ENCODE measurements around the gene AIPL1.
A peak's percentile ranks its signal among the peaks of the same experiment; 100 is the strongest.

AIPL1 gene

GRCh38 chr17:6422654-6423241 is 12.2 kb downstream of the AIPL1 start:
- ChIA-PET CTCF (interaction anchor here (0.7 to 19.7 kb wide), 11 partner anchors 12 to 1174 kb away, joined by 3 to 280 read pairs (median 6); partner anchors contain the start of genes AIPL1, C1QBP and NLRP1), POLR2A (no interaction called here)
- TF ChIP-seq CTCF (IDR thresholded peaks at IDR 0.05; ENCODE audit: insufficient read depth, low read length, missing control alignments), result no peak
- H3K4me3 ChIP-seq (ENCODE audit: low read depth, low read length), result no peak overlapping the region
- no peak for DNase-seq (ENCODE audit: low read depth, low spot score)

- TF ChIP-seq CTCF (IDR thresholded peaks at IDR 0.05; ENCODE audit: insufficient read depth, low read length, missing control alignments), result peak; percentile 85
- CTCF ChIA-PET, result interaction anchor here (0.6 to 19.7 kb wide), 16 partner anchors 9 to 1173 kb away, joined by 3 to 280 read pairs (median 4); partner anchors contain the start of genes AIPL1, C1QBP and NLRP1
- POLR2A ChIA-PET, result no interaction called here
- H3K4me3 ChIP-seq (ENCODE audit: low read depth, low read length), result no peak overlapping the region
- DNase-seq (ENCODE audit: low read depth, low spot score), result no peak
Measured at GRCh38 chr17:6421700-6422604, 13.0 kb downstream of the AIPL1 start.

- CTCF ChIA-PET, result interaction anchor here (1.2 to 19.7 kb wide), 5 partner anchors 11 to 835 kb away, joined by 4 to 280 read pairs (median 57); partner anchors contain the start of genes AIPL1 and NLRP1
- DNase-seq (ENCODE audit: low read depth, low spot score), result no peak
- peak; percentile 48 for TF ChIP-seq CTCF (IDR thresholded peaks at IDR 0.05; ENCODE audit: insufficient read depth, low read length, missing control alignments)
- no peak overlapping the region for H3K4me3 ChIP-seq (ENCODE audit: low read depth, low read length)
- POLR2A ChIA-PET, result no interaction called here
Measured at GRCh38 chr17:6420173-6420641, 14.7 kb downstream of the AIPL1 start.

GRCh38 chr17:6415616-6416015 is 19.3 kb downstream of the AIPL1 start:
- TF ChIP-seq CTCF (IDR thresholded peaks at IDR 0.05; ENCODE audit: insufficient read depth, low read length, missing control alignments), result no peak
- POLR2A ChIA-PET, result no interaction called here
- CTCF ChIA-PET, result interaction anchor here (0.9 to 19.7 kb wide), 2 partner anchors 12 to 822 kb away, joined by 3 to 280 read pairs; no protein-coding TSS in a partner anchor
- H3K4me3 ChIP-seq (ENCODE audit: low read depth, low read length), result no peak overlapping the region
- DNase-seq (ENCODE audit: low read depth, low spot score), result no peak

- ChIA-PET POLR2A (no interaction called here), CTCF (interaction anchor here (1.2 to 19.7 kb wide), 9 partner anchors 9 to 830 kb away, joined by 4 to 280 read pairs (median 5); no protein-coding TSS in a partner anchor)
- H3K4me3 ChIP-seq (ENCODE audit: low read depth, low read length), result no peak overlapping the region
- peak; percentile 44 for TF ChIP-seq CTCF (IDR thresholded peaks at IDR 0.05; ENCODE audit: insufficient read depth, low read length, missing control alignments)
- no peak for DNase-seq (ENCODE audit: low read depth, low spot score)
Measured at GRCh38 chr17:6413065-6413464, 21.9 kb downstream of the AIPL1 start.

GRCh38 chr17:6408735-6409134 is 26.2 kb downstream of the AIPL1 start:
- ChIA-PET POLR2A (no interaction called here), CTCF (interaction anchor here (1.0 to 2.0 kb wide), 2 partner anchors 9 to 816 kb away, joined by 3 to 5 read pairs; no protein-coding TSS in a partner anchor)
- H3K4me3 ChIP-seq (ENCODE audit: low read depth, low read length), result no peak overlapping the region
- TF ChIP-seq CTCF (IDR thresholded peaks at IDR 0.05; ENCODE audit: insufficient read depth, low read length, missing control alignments), result no peak
- no peak for DNase-seq (ENCODE audit: low read depth, low spot score)

Data from AG04449 (cell line).